Thyroid gland (tissue), 4 donors: Measurements from ENCODE around the gene C11orf52. TPM values are rescaled to one million over a fixed set of nuclear protein-coding genes. Genes with fewer than 3 reads are reported as not detected.

Experiments used
- DNase-seq, 2 donors: peaks; one replicate each; pipeline ENCODE4 v3.0.0-alpha.2; 2019
- H3K27ac ChIP-seq, 3 donors: fragments of 200-600 bp; sonication (generic); 1 replicate in 2 of 3; 2 replicates in 1 of 3; pipeline ENCODE4 v1.5.1; 2016 to 2019; ENCODE audit warnings: mild to moderate bottlenecking in 1 of 3, moderate library complexity in 1 of 3
- H3K27me3 ChIP-seq: fragments of 200-600 bp; sonication (generic); one replicate; pipeline ENCODE4 v1.5.1; 2019
- H3K36me3 ChIP-seq, 2 donors: fragments of 200-600 bp; sonication (generic); one replicate each; pipeline ENCODE4 v1.5.1; 2016 to 2019
- H3K4me1 ChIP-seq, 2 donors: fragments of 200-600 bp; sonication (generic); one replicate each; pipeline ENCODE4 v1.5.1; 2017 to 2019
- H3K4me3 ChIP-seq, 3 donors: fragments of 200-600 bp; sonication (generic); replicated peaks in 1 of 3; 1 replicate in 2 of 3; 2 replicates in 1 of 3; pipeline ENCODE4 v1.5.1; 2016; ENCODE audit warnings: mild to moderate bottlenecking in 1 of 3
- H3K9me3 ChIP-seq: fragments of 200-600 bp; sonication (generic); one replicate; pipeline ENCODE4 v1.5.1; 2017
- CTCF ChIP-seq, 6 experiments: fragments of 200-600 bp in 3 of 6; fragments of 450-650 bp in 3 of 6; sonication (generic) in 3 of 6; IDR thresholded peaks; one replicate each; pipeline ENCODE4 v1.5.1; 2016 to 2019; ENCODE audit warnings: antibody characterized with exemption in 6 of 6, mild to moderate bottlenecking in 2 of 6, inconsistent platforms in 1 of 6, moderate library complexity in 1 of 6
- POLR2A ChIP-seq, 2 donors: fragments of 450-650 bp; IDR thresholded peaks; one replicate each; pipeline ENCODE4 v1.6.1; 2017; ENCODE audit warnings: antibody characterized with exemption in 2 of 2, mild to moderate bottlenecking in 2 of 2, moderate library complexity in 1 of 2
- WGBS, 2 donors: methylation state at CpG; one replicate each; pipeline ENCODE4 v1.1.5; 2017; 5-methylcytosine and 5-hydroxymethylcytosine counted together
- intact Hi-C: fragments of 100-400 bp; cut with DNase I; formaldehyde crosslinking; loops from one replicate; pipeline ENCODE4 v1.15.1; 2023
- small RNA-seq: library from RNA; depleted of rRNA; stranded (forward); fragments of <200 nt; gene quantifications from one replicate; pipeline ENCODE3, GENCODE V24; 2016
- total RNA-seq, 4 donors: library from RNA; depleted of rRNA; stranded (reverse); fragments of >200 nt; gene quantifications; one replicate each; pipeline ENCODE4 v1.2.3, GENCODE V29; 2016

Gene C11orf52
- total RNA-seq, 4 donors from 2014 or later: 21.7 to 33.4 (median 24.9) TPM

GRCh38 chr11:111975076-111975806 is 56.5 kb downstream of the C11orf52 start:
- Histone ChIP-seq H3K4me3 (no peak overlapping the region), H3K27ac (peak overlapping the region; percentile 34 to 97 (median 65)), H3K36me3 (no peaks in the 10 kb centered on the region), H3K4me1 (peaks cover 11 to 37% of the 10 kb centered on the region in 2 donors), H3K9me3 (no peaks in the 10 kb centered on the region), H3K27me3 (no peaks in the 10 kb centered on the region)
- WGBS, 2 donors: 55 to 59% methylated on average over 2 of the region's 2 CpGs
- intact Hi-C loops: loop anchor here (5.0 kb wide), 2 partner anchors 38 to 98 kb away; partner anchors contain the start of genes CFAP68, DIXDC1 and FDXACB1
- TF ChIP-seq CTCF (IDR thresholded peaks at IDR 0.05) (peak in 4 of 6 experiments; percentile 32 to 39 (median 38)), POLR2A (IDR thresholded peaks at IDR 0.05) (peak in 1 of 2 donors; percentile 38)
- DNase-seq: peak; percentile 49 to 59

GRCh38 chr11:111976119-111976766 is 57.5 kb downstream of the C11orf52 start:
- peaks cover 12 to 43% of the 10 kb centered on the region in 2 donors for H3K4me1 ChIP-seq
- no peaks in the 10 kb centered on the region for H3K36me3 ChIP-seq
- no peak for DNase-seq
- intact Hi-C loops: loop anchor here (5.0 kb wide), 2 partner anchors 39 to 99 kb away; partner anchors contain the start of genes CFAP68, DIXDC1 and FDXACB1
- TF ChIP-seq CTCF (IDR thresholded peaks at IDR 0.05) (no peak), POLR2A (IDR thresholded peaks at IDR 0.05) (no peak)
- WGBS, 2 donors: 53 to 56% methylated on average over 6 to 7 of the region's 7 CpGs
- H3K9me3 ChIP-seq: no peaks in the 10 kb centered on the region
- peak overlapping the region in 1 of 3 donors; percentile 74 for H3K4me3 ChIP-seq
- H3K27ac ChIP-seq: peak overlapping the region; percentile 93 to 97 (median 97)
- no peaks in the 10 kb centered on the region for H3K27me3 ChIP-seq

Small RNAs within 50 kb of the gene (small RNA-seq; reads per million reads assigned to genes)
- gene C11orf52 (not detected), gene RNA5SP351 (not detected), gene RPL37AP8 (not detected)

Other genes with a start within 250 kb of the C11orf52 start
- gene PPP2R1B, start 152.5 kb upstream of the C11orf52 start, total RNA-seq: 10 to 100 TPM; 22.4 to 39.2 (median 25.3) TPM
- gene ALG9, start 47.3 kb upstream of the C11orf52 start, total RNA-seq: 10 to 100 TPM; 35.3 to 44.9 (median 36.6) TPM
- 1 to 10 TPM; 1.8 to 3.0 (median 2.8) TPM for gene FDXACB1, start 39.7 kb upstream of the C11orf52 start, total RNA-seq
- gene CFAP68, start 39.4 kb upstream of the C11orf52 start, total RNA-seq: 10 to 100 TPM; 24.7 to 47.1 (median 38.0) TPM
- gene CRYAB, start 7.1 kb upstream of the C11orf52 start, total RNA-seq: 100 to 1,000 TPM; 174 to 350 (median 250) TPM
- gene HSPB2, start 6.2 kb upstream of the C11orf52 start, total RNA-seq: under 1 TPM in 1 of 4 donors, not detected in 3; 0.22 TPM
- 10 to 100 TPM; 30.5 to 41.3 (median 38.2) TPM for gene DIXDC1, start 18.4 kb downstream of the C11orf52 start, total RNA-seq
- 10 to 100 TPM; 33.9 to 52.0 (median 39.0) TPM for gene DLAT, start 106.5 kb downstream of the C11orf52 start, total RNA-seq
- gene PIH1D2, start 155.1 kb downstream of the C11orf52 start, total RNA-seq: 10 to 100 TPM in 3 of 4 donors, 1 to 10 TPM in 1; 6.4 to 12.8 (median 11.1) TPM
- 10 to 100 TPM; 13.2 to 20.8 (median 18.8) TPM for gene NKAPD1, start 155.4 kb downstream of the C11orf52 start, total RNA-seq
- gene TIMM8B, start 167.8 kb downstream of the C11orf52 start, total RNA-seq: 10 to 100 TPM; 11.8 to 55.8 (median 27.5) TPM
- gene SDHD, start 168.0 kb downstream of the C11orf52 start, total RNA-seq: 100 to 1,000 TPM; 102 to 201 (median 174) TPM
- gene IL18, start 245.2 kb downstream of the C11orf52 start, total RNA-seq: 10 to 100 TPM in 2 of 4 donors, 1 to 10 TPM in 2; 5.8 to 18.3 (median 9.3) TPM
- gene TEX12, start 248.5 kb downstream of the C11orf52 start, total RNA-seq: under 1 TPM in 1 of 4 donors, not detected in 3; 0.33 TPM